HG03457 (cell line): ENCODE data around the gene HAGH.

ENCODE experiments used
- ATAC-seq: cut with Tn5 transposase; IDR thresholded peaks from one replicate; pipeline ENCODE4 v1.9.1; 2021; ENCODE audit warnings: moderate number of reproducible peaks; ENCODE audit not compliant: unreplicated experiment

HAGH gene

GRCh38 chr16:1775846-1776671 is 50.6 kb downstream of the HAGH start:
- no peak for ATAC-seq

DNA sequence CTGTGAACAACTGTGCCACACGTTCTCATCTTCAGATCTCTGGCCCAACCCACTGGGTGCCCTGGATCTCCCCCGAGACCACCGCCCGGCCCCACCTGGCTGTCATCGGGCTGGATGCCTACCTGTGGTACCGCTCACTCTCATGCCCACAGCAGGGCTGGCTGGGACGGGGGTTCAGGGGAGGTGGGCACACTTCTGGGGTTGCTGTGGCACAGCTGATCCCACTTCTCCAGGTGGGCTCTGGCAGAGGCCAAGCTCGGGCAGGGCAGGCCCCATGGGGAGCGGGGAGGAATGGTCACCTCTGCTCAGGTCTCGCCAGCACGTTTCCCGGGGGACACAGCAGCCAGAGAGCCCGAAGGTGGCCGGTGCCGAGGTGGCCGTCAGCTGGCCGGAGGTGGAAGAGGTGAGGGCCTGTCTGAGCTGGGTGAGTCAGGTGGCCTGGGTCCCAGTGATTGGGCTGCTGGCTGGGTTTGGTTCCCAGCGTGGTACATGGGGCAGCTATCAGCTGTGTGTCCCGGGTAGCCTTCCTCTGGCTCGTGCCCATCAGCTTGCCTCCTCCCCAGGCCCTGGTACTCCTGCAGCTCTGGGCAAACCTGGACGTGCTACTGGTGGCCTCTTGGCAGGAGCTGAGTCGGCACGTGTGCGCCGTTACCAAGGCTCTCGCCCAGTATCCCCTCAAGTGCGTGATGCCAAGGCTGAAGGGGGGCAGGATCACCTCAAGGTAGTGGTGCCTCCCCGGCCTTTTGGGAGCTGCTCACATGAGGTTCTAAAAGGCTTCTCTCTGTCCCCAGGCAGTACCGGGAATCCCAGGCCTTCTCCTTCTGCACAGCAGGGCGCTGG is 51.4 kb downstream of the HAGH start:
- ATAC-seq: no peak

GRCh38 chr16:1774448-1774780 is 52.2 kb downstream of the HAGH start:
- ATAC-seq: no peak

- no peak for ATAC-seq
These were observed 52.8 kb downstream of the HAGH start for GRCh38 chr16:1773703-1774447.

GRCh38 chr16:1772908-1773702 is 53.5 kb downstream of the HAGH start, which contains the start of gene MRPS34:
TSS of gene MRPS34 (minus strand) at chr16:1773134. CDS start at chr16:1773119, 15 bp downstream.
- ATAC-seq: no peak

DNA sequence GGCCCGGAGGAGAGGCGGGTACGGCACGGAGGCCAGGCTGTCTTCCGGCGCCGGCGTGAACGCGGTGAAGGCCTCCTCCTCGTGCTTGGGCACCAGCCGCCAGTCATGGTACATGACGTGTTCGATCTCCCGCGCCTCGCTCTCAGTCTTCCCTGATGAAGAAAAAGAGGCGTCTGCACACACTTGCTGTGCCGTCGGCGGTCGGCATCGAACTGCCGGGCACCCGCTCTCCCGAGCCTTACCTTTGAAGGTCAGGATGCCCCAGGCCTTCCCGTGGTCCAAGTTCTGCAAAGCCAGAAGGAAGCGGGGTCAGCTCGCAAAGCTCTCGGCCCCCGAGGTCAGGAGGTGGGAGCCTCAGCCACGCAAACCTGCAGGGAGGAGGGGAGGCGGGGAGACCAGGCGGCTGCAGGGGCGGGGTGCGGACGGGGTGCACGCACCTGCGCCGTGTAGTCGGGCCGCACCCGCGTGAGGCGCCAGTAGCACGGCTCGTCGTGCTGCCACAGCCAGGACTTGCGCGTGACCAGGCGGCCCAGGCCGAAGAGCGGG is 54.2 kb downstream of the HAGH start, which contains the start of gene EME2:
EME2 (plus strand) TSS at position 449 of the 546 bp plus-strand sequence. CDS start 418 bp downstream, outside the sequence.
- no peak for ATAC-seq

GRCh38 chr16:1771864-1772361 is 54.7 kb downstream of the HAGH start:
- ATAC-seq: no peak

GRCh38 chr16:1771188-1771863 is 55.3 kb downstream of the HAGH start, which contains the start of gene NME3:
TSS of gene NME3 (minus strand) at chr16:1771543. CDS start at chr16:1771534, 9 bp downstream.
- no peak for ATAC-seq

GRCh38 chr16:1770328-1771187 is 56.1 kb downstream of the HAGH start:
- no peak for ATAC-seq

- ATAC-seq: no peak
These were observed 57.0 kb downstream of the HAGH start for GRCh38 chr16:1769402-1770300.

- ATAC-seq: no peak
These were observed 57.7 kb downstream of the HAGH start for GRCh38 chr16:1768767-1769401.

DNA sequence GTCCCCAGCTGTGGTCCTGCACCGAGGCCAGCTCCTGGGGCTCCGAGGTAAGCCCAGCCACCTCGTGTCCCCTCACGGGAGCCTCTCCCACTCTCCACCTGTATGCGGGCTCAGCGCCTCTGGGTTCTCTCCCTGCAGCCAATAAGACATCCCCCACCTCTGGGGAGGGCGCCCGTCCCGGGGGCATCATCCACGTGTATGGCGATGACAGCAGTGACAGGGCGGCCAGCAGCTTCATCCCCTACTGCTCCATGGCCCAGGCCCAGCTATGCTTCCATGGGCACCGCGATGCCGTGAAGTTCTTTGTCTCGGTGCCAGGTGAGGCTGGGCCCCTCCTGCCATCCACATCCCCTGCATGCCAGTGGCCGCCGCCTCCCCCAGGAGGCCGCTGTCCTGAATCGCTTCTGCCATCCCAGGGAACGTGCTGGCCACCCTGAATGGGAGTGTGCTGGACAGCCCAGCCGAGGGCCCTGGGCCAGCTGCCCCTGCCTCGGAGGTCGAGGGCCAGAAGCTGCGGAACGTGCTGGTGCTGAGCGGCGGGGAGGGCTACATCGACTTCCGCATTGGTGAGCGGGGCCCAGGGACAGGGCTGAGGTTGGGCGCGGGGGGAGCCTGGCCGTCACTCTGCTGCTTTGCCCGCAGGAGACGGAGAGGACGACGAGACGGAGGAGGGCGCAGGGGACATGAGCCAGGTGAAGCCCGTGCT is 58.4 kb downstream of the HAGH start:
- no peak for ATAC-seq

- no peak for ATAC-seq
These were observed 59.3 kb downstream of the HAGH start for GRCh38 chr16:1767116-1767994.

GRCh38 chr16:1766701-1767100 is 59.9 kb downstream of the HAGH start:
- no peak for ATAC-seq

DNA sequence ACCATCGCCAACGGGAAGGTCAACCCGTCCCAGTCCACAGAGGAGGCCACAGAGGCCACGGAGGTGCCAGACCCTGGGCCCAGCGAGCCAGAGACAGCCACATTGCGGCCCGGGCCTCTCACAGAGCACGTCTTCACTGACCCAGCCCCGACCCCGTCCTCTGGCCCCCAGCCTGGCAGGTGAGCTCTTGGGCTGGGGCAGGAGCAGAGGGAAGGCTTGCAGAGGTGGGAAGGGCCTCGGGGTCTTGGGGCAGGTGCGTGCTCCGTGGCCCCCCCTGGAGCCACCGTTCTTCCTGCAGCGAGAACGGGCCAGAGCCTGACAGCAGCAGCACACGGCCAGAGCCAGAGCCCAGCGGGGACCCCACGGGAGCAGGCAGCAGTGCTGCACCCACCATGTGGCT is 60.4 kb downstream of the HAGH start:
- no peak for ATAC-seq
